Activated CD4-positive, alpha-beta T cell treated with anti-CD3 and anti-CD28 coated beads for 48 hours (primary cell): ENCODE results near the gene NOLC1.

Source experiments
- DNase-seq: peaks from one replicate; pipeline ENCODE4 v3.0.0-alpha.2; 2020

Gene NOLC1

DNA sequence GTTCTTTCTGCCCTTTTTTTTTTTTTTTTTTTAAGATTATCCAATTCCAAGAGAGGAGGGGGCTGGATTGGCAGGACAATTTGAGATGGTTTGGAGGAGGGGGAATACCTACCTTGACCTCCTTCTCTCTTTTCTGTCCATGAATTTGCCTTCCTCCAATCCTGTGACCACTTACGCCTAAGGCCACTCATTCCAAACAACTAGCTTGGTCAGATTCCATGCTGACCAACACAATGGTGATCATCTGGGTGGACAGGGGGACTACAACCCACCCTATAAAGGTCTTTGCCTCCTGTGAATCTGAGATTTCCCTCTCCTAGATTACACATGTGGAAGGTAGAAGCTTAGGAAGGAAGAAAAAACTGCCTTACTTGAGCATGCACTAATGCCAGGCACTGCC, 29.7 kb upstream of the NOLC1 start:
- no peak for DNase-seq

DNA sequence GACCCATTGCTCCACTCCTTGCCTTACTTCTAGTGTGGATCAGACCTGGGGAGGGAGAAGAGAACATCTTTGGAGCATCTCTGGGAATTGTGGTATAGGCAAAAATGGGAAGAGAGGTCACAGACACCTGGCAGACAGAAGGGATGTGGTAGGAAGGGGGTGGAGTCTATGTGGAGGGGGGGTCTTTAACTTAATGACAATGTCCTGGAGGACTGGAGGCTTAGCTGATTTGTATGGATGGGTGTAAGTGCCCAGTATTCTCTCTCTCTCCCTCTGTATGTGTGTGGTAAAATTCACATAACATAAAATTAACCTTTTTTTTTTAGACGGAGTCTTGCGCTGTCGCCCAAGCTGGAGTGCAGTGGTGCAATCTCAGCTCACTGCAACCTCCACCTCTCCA, 29.0 kb upstream of the NOLC1 start:
- DNase-seq = no peak

DNA sequence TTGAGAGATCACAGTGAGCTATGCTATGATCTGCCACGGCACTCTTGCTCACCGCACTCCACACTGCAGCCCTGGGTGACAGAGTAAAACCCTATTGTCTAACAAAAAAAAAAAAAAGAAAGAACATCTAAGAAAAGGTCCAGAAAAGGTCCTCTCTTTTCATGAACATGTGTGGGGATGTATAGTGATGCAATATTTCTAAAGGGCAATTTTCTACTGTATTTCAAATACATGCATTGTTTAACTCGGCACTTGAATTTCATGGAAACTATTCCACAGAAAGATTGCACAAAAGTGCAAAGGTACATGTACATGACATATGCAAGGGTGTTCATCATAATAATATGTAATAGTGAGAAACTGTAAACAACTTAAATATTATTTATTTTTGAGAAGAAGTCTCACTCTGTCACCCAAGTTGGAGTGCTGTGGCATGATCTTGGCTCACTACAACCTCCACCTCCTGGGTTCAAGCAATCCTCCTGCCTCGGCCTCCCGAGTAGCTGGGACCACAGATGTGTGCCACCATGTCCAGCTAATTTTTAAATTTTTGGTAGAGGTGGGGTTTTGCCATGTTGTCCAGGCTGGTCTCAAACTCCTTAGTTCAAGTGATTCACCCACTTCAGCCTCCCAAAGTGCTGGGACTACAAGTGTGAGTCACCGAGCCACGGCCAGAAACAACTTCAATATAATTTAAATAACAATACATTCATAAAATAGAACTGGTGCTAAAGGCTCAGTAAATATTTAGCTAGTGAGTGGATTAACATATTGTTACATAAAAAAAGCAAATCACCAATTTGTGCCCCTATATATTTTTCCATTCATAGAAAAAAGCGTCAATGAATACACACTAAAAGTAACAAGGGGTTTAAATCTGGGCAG, 20.7 kb upstream of the NOLC1 start:
- no peak for DNase-seq

DNA sequence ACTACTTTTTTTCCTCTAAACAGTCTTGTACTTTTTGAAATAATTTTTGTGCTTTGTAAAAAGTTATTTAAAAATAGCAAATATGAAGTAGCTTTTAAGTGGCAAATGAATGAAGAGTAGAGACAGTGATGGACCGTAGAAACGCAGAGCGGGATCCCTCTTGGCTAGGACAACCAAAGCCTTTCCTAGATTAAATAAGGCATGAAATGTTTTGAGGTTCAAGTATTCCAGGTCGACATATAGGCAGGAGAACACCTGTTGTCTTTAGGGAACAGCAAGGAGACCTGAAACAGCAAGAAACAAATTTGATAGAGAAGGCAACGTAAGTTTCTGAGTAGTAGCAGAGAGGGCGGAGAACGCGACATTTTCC, 20.0 kb upstream of the NOLC1 start:
- no peak for DNase-seq

DNA sequence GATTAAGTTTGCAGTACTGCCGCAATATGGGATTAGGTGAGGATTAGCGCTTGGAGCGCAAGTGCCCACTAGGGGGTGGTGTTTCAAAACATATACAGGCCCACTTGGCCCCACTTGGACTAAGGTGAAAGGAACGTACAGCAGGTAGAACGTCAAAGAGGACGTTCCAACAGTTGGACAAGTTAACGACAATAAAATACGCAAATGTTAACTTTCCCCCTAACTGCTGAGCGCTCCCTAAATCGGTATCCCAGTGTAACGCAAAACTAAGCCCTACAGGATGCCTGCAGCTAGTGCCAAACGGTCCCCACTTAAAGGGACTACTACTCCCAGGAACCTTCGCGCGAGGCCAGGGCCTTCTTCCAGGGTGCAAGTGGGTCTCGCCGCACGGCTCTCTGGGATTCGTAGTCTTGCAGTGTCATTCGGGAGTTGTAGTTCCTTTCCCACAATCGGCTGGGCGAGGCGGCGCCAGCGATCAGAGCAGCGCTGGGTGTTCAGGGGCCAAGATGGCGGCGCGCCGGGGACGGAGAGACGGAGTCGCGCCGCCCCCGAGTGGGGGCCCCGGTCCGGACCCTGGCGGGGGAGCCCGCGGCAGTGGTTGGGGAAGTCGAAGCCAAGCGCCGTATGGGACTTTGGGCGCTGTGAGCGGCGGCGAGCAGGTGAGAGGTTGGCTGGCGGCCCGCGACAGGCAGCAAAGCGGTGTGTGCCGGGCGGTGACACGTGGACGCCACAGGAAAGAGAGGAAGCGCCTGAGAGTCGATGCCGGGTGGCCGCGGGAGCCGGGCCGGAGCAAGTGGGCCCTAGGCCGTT, 19.4 kb upstream of the NOLC1 start, which contains the start of gene PPRC1:
PPRC1 (plus strand) TSS at position 478 of the 810 bp plus-strand sequence; CDS start at position 507, 29 bp downstream.
- peak; percentile 98 for DNase-seq

DNA sequence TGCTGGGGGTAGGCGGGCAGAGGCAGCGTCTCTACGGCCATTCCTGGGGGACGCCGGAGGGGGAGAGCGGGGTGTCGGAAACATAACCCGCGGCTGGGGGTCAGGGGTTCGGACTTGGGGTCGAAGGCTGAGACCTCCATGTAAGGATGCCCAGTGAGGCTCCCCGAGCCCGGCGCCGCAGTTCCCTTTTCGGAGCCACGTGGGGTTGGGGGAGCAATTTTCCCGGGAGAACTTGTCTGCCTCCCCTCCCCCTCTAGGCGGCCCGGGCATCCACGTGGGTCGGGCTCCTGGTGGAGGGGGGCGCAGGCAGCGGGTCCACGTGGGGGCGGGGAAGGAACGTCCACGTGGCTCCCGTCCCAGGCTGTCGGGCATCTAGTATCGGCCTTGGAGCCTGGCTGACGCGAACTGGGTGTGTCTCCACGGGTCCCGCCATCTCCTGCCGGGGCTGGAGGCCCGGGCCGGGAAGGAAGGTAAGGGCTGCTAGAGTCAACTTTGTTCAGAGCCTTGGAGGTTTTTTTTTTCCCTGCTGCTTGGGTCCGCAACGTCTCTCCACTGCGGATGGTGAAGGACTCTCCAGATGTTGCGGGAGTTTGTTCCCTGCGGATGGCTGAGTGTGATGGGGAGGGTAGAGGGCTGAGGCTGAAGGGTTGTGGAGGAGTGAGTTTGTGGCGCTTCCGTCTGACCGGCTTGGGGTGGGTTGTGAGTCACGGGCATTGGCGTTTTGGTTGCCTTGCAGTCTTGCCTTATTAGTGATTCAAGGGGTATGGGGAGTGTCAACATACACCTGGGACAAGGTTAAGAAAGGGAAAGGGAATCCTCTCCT, 18.6 kb upstream of the NOLC1 start:
- DNase-seq = peak; percentile 82

DNA sequence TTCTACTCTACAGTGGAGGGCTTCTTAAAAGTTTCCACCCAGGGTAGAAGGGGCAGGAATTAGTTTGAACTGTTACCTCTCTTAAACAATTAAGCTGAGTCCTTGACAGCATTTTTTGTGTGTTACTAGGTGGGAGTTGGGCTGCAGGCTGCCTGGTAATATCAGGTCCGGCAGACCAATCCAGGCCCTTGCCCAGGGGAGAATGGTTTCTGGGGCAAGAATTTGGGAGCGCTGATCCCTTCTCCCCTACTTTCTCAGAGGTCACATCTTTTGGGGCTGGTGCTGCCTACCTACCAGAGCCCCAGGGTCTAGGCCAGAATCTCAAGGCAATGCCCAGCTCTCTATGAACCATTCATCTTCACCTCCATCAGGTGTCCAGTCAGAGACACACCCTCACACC, 17.8 kb upstream of the NOLC1 start:
- DNase-seq = no peak

DNA sequence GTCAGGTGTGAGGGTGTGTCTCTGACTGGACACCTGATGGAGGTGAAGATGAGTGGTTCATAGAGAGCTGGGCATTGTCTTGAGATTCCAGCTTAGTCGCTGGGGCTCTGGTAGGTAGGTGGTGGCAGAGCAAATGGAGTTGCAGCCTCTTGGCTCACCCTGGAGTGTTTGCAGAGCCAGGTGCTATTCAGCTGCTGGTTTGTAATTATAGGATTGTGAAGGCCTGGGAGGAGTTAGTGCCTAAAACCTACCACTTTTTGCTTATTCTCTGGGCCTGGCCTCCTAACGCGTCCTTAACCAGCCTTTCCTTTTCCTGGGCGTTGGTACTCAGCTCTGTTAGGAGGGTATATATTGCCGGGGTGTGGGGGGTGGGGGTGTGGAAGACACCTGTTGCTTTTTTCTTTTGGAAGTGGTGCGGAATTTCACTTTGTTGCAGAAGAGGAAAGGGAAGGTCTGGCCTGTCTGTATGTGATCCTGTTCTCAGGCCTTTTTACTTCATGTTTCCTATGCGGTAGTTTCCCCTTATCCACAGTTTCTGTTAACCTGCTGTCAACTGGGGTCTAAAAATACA, 16.1 kb upstream of the NOLC1 start:
- no peak for DNase-seq

DNA sequence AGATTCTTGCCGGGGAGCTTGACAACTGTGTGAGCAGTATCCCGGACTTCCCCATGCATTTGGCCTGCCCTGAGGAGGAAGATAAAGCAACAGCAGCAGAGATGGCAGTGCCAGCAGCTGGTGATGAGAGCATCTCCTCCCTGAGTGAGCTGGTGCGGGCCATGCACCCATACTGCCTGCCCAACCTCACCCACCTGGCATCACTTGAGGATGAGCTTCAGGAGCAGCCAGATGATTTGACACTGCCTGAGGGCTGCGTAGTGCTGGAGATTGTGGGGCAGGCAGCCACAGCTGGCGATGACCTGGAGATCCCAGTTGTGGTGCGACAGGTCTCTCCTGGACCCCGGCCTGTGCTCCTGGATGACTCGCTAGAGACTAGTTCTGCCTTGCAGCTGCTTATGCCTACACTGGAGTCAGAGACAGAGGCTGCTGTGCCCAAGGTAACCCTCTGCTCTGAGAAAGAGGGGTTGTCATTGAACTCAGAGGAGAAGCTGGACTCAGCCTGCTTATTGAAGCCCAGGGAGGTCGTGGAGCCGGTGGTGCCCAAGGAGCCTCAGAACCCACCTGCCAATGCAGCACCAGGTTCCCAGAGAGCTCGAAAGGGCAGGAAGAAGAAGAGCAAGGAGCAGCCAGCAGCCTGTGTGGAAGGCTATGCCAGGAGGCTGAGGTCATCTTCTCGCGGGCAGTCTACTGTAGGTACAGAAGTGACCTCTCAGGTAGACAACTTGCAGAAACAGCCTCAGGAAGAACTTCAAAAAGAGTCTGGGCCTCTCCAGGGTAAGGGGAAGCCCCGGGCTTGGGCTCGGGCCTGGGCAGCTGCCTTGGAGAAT, 12.7 kb upstream of the NOLC1 start:
- DNase-seq = no peak

DNA sequence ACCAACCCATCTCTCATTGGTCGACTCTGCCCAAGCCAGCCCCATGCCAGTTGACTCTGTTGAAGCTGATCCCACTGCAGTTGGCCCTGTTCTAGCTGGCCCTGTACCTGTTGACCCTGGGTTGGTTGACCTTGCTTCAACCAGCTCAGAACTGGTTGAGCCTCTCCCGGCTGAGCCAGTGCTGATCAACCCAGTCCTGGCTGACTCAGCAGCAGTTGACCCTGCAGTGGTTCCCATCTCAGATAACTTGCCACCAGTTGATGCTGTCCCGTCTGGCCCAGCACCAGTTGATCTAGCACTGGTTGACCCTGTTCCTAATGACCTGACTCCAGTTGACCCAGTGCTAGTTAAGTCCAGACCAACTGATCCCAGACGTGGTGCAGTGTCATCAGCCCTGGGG, 12.0 kb upstream of the NOLC1 start:
- no peak for DNase-seq

DNA sequence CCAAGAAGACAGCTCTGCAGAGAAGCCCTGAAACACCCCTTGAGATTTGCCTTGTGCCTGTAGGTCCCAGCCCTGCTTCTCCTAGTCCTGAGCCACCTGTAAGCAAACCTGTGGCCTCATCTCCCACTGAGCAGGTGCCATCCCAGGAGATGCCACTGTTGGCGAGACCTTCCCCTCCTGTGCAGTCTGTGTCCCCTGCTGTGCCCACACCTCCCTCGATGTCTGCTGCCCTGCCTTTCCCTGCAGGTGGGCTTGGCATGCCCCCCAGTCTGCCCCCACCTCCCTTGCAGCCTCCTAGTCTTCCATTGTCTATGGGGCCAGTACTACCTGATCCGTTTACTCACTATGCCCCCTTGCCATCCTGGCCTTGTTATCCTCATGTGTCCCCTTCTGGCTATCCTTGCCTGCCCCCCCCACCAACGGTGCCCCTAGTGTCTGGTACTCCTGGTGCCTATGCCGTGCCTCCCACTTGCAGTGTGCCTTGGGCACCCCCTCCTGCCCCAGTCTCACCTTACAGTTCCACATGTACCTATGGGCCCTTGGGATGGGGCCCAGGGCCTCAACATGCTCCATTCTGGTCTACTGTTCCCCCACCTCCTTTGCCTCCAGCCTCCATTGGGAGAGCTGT, 11.2 kb upstream of the NOLC1 start:
- no peak for DNase-seq

DNA sequence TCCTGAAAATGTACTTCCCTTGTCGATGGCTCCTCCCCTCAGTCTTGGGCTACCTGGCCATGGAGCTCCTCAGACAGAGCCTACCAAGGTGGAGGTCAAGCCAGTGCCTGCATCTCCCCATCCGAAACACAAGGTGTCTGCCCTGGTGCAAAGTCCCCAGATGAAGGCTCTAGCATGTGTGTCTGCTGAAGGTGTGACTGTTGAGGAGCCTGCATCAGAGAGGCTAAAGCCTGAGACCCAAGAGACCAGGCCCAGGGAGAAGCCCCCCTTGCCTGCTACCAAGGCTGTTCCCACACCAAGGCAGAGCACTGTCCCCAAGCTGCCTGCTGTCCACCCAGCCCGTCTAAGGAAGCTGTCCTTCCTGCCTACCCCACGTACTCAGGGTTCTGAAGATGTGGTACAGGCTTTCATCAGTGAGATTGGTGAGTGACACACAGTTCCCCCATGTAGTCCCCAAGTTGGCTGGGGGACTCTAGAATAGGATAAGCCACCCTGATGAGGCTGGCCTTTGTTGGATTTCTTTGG, 10.5 kb upstream of the NOLC1 start:
- no peak for DNase-seq

DNA sequence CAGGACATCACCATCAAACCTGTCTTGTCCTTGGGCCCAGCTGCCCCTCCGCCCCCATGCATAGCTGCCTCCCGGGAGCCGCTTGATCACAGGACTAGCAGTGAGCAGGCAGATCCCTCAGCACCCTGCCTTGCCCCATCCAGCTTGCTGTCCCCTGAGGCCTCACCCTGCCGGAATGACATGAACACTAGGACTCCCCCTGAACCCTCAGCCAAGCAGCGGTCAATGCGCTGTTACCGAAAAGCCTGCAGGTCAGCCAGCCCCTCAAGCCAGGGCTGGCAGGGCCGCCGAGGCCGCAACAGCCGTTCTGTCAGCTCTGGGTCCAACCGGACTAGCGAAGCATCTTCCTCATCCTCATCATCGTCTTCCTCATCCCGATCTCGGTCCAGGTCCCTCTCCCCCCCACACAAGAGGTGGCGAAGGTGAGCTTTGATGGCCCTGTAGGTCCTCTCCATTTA, 5.2 kb upstream of the NOLC1 start:
- no peak for DNase-seq

DNA sequence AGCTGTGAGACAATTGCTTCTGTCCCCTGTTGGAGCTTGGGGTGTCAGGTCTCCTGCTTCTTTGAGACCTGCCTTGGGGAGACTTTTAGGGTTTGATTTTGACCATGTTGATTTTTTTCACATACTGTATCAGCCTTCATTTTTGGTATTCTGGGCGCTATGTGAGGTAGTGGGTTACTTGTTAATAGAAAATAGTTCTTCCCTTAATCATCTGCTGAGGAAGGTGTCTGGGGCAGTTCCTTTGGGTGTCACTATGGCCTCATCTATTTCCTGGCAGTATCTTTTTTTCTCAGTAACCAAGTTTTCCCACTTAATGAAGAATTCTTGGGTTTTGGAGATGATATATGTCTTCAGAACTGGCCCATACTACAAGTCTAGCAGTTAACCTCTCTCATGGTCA, 4.6 kb upstream of the NOLC1 start:
- DNase-seq = no peak

DNA sequence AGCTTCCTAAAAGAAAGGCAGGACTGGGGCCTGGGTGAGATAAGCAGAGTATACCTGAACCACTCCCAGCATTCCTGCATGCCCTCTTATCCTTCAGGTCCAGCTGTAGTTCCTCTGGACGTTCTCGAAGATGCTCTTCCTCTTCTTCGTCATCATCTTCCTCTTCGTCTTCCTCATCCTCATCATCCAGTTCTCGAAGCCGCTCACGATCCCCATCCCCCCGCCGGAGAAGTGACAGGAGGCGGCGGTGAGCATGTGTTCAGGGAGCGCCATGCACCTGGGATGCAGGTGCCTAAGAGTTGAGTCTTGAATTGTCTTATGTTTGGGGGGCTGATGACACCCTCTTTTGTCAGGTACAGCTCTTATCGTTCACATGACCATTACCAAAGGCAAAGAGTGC, 3.9 kb upstream of the NOLC1 start:
- DNase-seq = no peak

DNA sequence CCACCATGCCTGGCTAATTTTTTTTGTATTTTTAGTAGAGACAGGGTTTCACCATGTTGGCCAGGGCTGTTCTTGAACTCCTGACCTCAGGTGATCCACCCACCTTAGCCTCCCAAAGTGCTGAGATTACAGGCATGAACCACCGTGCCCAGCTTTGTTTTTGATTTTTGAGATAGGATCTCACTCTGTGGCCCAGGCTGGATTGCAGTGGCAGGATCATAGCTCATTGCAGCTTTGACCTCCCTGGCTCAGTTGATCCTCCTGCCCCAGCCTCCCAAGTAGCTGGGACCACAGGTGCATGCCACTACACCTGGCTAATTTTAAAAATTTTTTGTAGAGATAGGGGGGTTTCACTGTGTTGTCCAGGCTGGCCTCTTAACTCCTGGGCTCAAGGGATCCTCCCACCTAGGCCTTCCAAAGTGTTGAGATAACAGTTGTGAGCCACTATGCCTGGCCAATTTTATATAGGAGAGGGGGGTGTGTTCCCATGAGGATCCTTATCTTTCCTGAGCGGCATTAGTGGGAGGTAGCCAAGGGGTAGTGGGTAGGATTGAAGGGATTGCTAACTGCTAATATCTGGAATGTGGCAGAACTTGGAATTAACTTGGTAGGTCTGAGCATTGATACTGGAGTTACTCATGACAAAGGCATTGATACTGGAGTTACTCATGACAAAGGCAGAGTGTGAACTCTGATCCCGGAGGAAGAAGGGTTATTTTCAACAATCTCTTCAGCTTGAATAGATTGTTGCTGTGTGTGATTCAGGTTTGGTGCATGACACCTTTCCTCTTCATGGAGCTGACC, 1.0 kb upstream of the NOLC1 start:
- no peak for DNase-seq

DNA sequence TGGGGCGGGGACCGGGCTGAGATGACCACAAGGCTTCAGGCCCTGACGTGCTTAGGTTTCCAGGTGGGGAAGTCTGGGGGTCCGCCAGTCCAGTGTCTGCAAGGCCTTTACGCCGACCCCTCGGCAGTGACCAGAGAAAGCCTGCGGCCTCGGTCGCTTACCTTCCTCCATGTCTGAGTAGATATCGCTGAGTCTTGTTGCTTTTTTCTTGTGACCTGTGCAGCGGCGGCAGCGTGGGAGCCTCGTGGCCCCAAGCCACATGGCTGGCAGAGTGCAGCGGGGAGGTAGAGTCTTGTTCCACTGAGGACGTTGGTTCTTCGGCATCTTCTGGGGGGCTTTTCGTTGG, 329 bp downstream of the NOLC1 start:
- DNase-seq = peak; percentile 71

DNA sequence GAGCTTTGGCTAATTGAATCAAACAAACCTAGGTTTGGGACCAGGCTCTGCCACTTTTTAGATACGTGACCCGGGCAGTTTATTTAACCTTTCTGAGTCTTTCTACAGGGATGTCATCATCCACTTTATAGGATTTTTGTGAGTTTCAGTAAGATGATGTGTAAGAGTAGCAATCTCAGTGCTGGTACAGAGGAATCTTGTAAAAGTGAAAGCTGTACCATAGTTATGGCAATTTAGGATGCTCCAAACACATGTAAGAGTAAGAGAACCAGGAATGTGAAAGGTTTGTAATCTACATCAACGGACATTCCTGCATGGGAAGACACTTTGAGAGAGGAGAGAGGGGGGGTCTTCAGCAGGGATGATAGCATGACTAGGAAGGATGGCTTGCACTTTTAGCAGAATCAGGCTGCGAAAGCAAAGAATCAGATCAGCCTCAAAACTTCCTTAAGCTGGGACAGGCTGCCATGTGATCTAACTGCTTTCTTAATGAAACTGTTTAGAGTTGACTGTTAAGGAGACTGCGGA, 968 bp downstream of the NOLC1 start:
- DNase-seq = no peak

DNA sequence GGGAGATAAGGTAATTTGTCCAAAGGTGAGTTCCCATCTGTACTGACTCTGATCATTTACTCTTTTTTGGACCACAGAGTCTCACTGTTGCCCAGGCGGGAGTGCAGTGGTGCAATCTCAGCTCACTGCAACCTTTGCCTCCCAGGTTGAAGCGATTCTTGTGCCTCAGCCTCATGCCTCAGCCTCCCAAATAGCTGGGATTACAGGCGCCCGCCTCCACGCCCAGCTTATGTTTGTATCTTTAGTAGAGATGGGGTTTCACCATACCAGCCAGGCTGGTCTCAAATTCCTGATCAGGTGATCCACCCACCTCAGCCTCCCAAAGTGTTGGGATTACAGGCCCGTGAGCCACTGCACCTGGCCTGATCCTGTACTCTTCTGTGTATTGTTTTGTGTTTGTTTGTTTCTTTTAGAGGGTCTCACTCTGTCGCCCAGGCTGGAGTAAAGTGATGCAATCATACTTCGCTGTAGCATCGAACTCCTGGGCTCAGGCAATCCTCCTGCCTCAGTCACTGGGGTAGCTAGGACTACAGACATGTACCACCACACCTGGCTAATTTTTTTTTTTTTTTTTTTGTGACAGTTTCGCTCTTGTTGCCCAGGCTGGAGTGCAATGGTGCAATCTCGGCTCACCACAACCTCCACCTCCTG, 2.4 kb downstream of the NOLC1 start:
- no peak for DNase-seq

DNA sequence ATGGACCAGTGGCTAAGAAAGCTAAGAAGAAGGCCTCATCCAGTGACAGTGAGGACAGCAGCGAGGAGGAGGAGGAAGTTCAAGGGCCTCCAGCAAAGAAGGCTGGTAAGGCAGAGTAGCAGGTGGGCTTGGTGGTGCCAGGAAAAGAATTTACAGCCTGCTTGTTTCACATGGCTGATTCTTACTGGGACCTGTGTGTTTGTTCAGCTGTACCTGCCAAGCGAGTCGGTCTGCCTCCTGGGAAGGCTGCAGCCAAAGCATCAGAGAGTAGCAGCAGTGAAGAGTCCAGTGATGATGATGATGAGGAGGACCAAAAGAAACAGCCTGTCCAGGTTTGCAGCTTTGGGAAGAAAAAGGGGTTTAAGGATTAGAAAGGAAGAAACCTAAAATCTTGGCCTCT, 5.0 kb downstream of the NOLC1 start:
- DNase-seq = no peak
